ENCODE results near the gene ARHGAP24.

- TF ChIP-seq CTCF (IDR thresholded peaks at IDR 0.05) = no peak
- no peak for TF ChIP-seq POLR2A (IDR thresholded peaks at IDR 0.05)
Observed at GRCh38 chr4:85476381-85476780, 1.4 kb downstream of the ARHGAP24 start.
